Left lung (tissue), 10 donors: ENCODE results near the gene BST1. TPM values are rescaled to one million over a fixed set of nuclear protein-coding genes. Genes with fewer than 3 reads are reported as not detected.

Experiments
- ATAC-seq: fragments of 200-7000 bp; cut with Tn5 transposase; one replicate; pipeline ENCODE4 v1.9.1; 2020; ENCODE audit warnings: moderate library complexity
- DNase-seq, 4 donors: peaks; one replicate each; pipeline ENCODE4 v3.0.0-alpha.2; 2013 to 2020
- H3K27ac ChIP-seq, 2 donors: fragments of 200-600 bp; sonication (generic) in 1 of 2; one replicate each; pipeline versions ENCODE4 v1.5.0 to v1.8.0; 2020 to 2021
- H3K27me3 ChIP-seq, 2 donors: fragments of 200-600 bp; sonication (generic) in 1 of 2; one replicate each; pipeline versions ENCODE4 v1.5.0 to v1.8.0; 2020 to 2021
- H3K36me3 ChIP-seq, 2 donors: fragments of 200-600 bp; sonication (generic) in 1 of 2; one replicate each; pipeline versions ENCODE4 v1.5.0 to v1.8.0; 2020 to 2021
- H3K4me1 ChIP-seq, 2 donors: fragments of 200-600 bp; one replicate each; pipeline ENCODE4 v1.8.0; 2021
- H3K4me3 ChIP-seq, 2 donors: fragments of 200-600 bp; sonication (generic) in 1 of 2; one replicate each; pipeline versions ENCODE4 v1.5.0 to v1.8.0; 2020 to 2021; ENCODE audit warnings: mild to moderate bottlenecking in 1 of 2
- H3K9me3 ChIP-seq, 2 donors: fragments of 200-600 bp; sonication (generic) in 1 of 2; one replicate each; pipeline versions ENCODE4 v1.5.0 to v1.8.0; 2020 to 2021
- CTCF ChIP-seq, 2 donors: fragments of 200-600 bp; sonication (generic) in 1 of 2; IDR thresholded peaks; one replicate each; pipeline versions ENCODE4 v1.5.0 to v1.8.0; 2021; ENCODE audit warnings: antibody characterized with exemption in 2 of 2
- intact Hi-C, 2 donors: fragments of 100-400 bp; cut with DNase I; formaldehyde crosslinking; loops; one replicate each; pipeline versions ENCODE4 v1.11.2 to v1.14.2; 2022
- polyA plus RNA-seq, 6 donors: library from polyadenylated mRNA; unstranded; fragments of 120-200 nt; gene quantifications; one replicate each; pipeline ENCODE4 v1.2.1, GENCODE V29; 2013; ENCODE audit not compliant: insufficient read length in 6 of 6
- total RNA-seq, 2 donors: library from RNA; stranded (reverse); fragmentation: NEBNext Ultra II Directional; extraction: Animal tissue kit (Norgen Biotek cat#: 25700); gene quantifications; one replicate each; pipeline ENCODE4 v1.2.1, GENCODE V29; 2021
- donor health status: DM: no; HTN: yes; CAD: no.
- donor health status: DM: no; HTN: no; CAD: no.

BST1 gene
- total and polyA plus RNA-seq, 8 donors, result 3.3 to 20.8 (median 4.2) TPM

GRCh38 chr4:15688051-15688450 lies 14.8 kb upstream of the BST1 start:
- Histone ChIP-seq H3K9me3 (no peaks in the 10 kb centered on the region), H3K36me3 (peaks cover 0 to 18% of the 10 kb centered on the region in 2 donors), H3K4me3 (no peak overlapping the region), H3K4me1 (peaks cover 0 to 67% of the 10 kb centered on the region in 2 donors), H3K27me3 (no peaks in the 10 kb centered on the region), H3K27ac (no peak overlapping the region)
- DNase-seq (no peak), ATAC-seq (no peak)
- TF ChIP-seq CTCF (IDR thresholded peaks at IDR 0.05), result no peak
- intact Hi-C loops, result no loop called here

GRCh38 chr4:15689540-15689939 lies 13.3 kb upstream of the BST1 start:
- DNase-seq, result no peak
- Histone ChIP-seq H3K9me3 (no peaks in the 10 kb centered on the region), H3K27ac (peak overlapping the region; percentile 36 to 82), H3K27me3 (no peaks in the 10 kb centered on the region), H3K36me3 (peaks cover 0 to 18% of the 10 kb centered on the region in 2 donors), H3K4me3 (no peak overlapping the region), H3K4me1 (peaks cover 0 to 54% of the 10 kb centered on the region in 2 donors)
- intact Hi-C loops, result no loop called here
- ATAC-seq, result peak; percentile 45
- no peak for TF ChIP-seq CTCF (IDR thresholded peaks at IDR 0.05)

- Histone ChIP-seq H3K4me1 (peaks cover 0 to 52% of the 10 kb centered on the region in 2 donors), H3K9me3 (no peaks in the 10 kb centered on the region), H3K27me3 (no peaks in the 10 kb centered on the region), H3K4me3 (no peak overlapping the region), H3K27ac (peak overlapping the region; percentile 36 to 82), H3K36me3 (peaks cover 0 to 18% of the 10 kb centered on the region in 2 donors)
- DNase-seq (no peak), ATAC-seq (peak; percentile 61)
- no peak for TF ChIP-seq CTCF (IDR thresholded peaks at IDR 0.05)
- intact Hi-C loops, result no loop called here
These were observed 12.7 kb upstream of the BST1 start for GRCh38 chr4:15690020-15690809.

- Histone ChIP-seq H3K9me3 (no peaks in the 10 kb centered on the region), H3K36me3 (peaks cover 0 to 15% of the 10 kb centered on the region in 2 donors), H3K4me1 (peaks cover 0 to 51% of the 10 kb centered on the region in 2 donors), H3K27ac (peak overlapping the region; percentile 10 to 82), H3K4me3 (no peak overlapping the region), H3K27me3 (no peaks in the 10 kb centered on the region)
- no peak for TF ChIP-seq CTCF (IDR thresholded peaks at IDR 0.05)
- ATAC-seq (peak; percentile 15), DNase-seq (no peak)
- intact Hi-C loops, result no loop called here
These were observed 11.3 kb upstream of the BST1 start for GRCh38 chr4:15691346-15692135.

GRCh38 chr4:15692602-15693001 lies 10.3 kb upstream of the BST1 start:
- intact Hi-C loops, result no loop called here
- ATAC-seq (no peak), DNase-seq (no peak)
- Histone ChIP-seq H3K27me3 (no peaks in the 10 kb centered on the region), H3K27ac (no peak overlapping the region), H3K4me3 (no peak overlapping the region), H3K9me3 (no peaks in the 10 kb centered on the region), H3K36me3 (peaks cover 0 to 4% of the 10 kb centered on the region in 2 donors), H3K4me1 (peaks cover 0 to 54% of the 10 kb centered on the region in 2 donors)
- TF ChIP-seq CTCF (IDR thresholded peaks at IDR 0.05), result no peak
